Measurements from ENCODE around the gene TSPAN9.

TSPAN9 gene

GRCh38 chr12:3251067-3251466, 173.9 kb downstream of the TSPAN9 start:
- TF ChIP-seq CTCF (IDR thresholded peaks at IDR 0.05; ENCODE audit: low read depth, low read length) = no peak
- DNase-seq (ENCODE audit: extremely low read depth, low read depth) = no peak

- DNase-seq (ENCODE audit: extremely low read depth, low read depth) = no peak
- no peak for TF ChIP-seq CTCF (IDR thresholded peaks at IDR 0.05; ENCODE audit: low read depth, low read length)
These were observed 174.5 kb downstream of the TSPAN9 start for GRCh38 chr12:3251691-3252090.

GRCh38 chr12:3252450-3252891, 175.3 kb downstream of the TSPAN9 start:
- DNase-seq (ENCODE audit: extremely low read depth, low read depth) = peak; percentile 19
- no peak for TF ChIP-seq CTCF (IDR thresholded peaks at IDR 0.05; ENCODE audit: low read depth, low read length)

- no peak for DNase-seq (ENCODE audit: extremely low read depth, low read depth)
- no peak for TF ChIP-seq CTCF (IDR thresholded peaks at IDR 0.05; ENCODE audit: low read depth, low read length)
These were observed 176.6 kb downstream of the TSPAN9 start for GRCh38 chr12:3253682-3254275.

- no peak for TF ChIP-seq CTCF (IDR thresholded peaks at IDR 0.05; ENCODE audit: low read depth, low read length)
- no peak for DNase-seq (ENCODE audit: extremely low read depth, low read depth)
These were observed 177.9 kb downstream of the TSPAN9 start for GRCh38 chr12:3255057-3255456.

- DNase-seq (ENCODE audit: extremely low read depth, low read depth) = no peak
- no peak for TF ChIP-seq CTCF (IDR thresholded peaks at IDR 0.05; ENCODE audit: low read depth, low read length)
These were observed 179.0 kb downstream of the TSPAN9 start for GRCh38 chr12:3256103-3256631.

- TF ChIP-seq CTCF (IDR thresholded peaks at IDR 0.05; ENCODE audit: low read depth, low read length) = no peak
- no peak for DNase-seq (ENCODE audit: extremely low read depth, low read depth)
These were observed 180.2 kb downstream of the TSPAN9 start for GRCh38 chr12:3257411-3257810.
